ENCODE data around the gene DENND1C.

DENND1C gene

GRCh38 chr19:6421075-6422014 is 60.2 kb downstream of the DENND1C start:
- DNase-seq = no peak

GRCh38 chr19:6418562-6418932 is 63.0 kb downstream of the DENND1C start:
- no peak for DNase-seq

- no peak for DNase-seq
Measured at GRCh38 chr19:6417713-6418561, 63.6 kb downstream of the DENND1C start.
